Stimulated activated CD8-positive, alpha-beta memory T cell treated with anti-CD3 and anti-CD28 coated beads, Interleukin-7, amount 100 ng/mL, for 1 hour (primary cell): ENCODE data around the gene ACR.

ENCODE experiments used
- DNase-seq, 2 donors: peaks; one replicate each; pipeline ENCODE4 v3.0.0-alpha.2; 2020; ENCODE audit warnings: low read depth in 2 of 2

Gene ACR

GRCh38 chr22:50717709-50718351 lies 20.2 kb upstream of the ACR start:
- DNase-seq = no peak

GRCh38 chr22:50718352-50718709 lies 19.7 kb upstream of the ACR start:
- DNase-seq = no peak

DNA sequence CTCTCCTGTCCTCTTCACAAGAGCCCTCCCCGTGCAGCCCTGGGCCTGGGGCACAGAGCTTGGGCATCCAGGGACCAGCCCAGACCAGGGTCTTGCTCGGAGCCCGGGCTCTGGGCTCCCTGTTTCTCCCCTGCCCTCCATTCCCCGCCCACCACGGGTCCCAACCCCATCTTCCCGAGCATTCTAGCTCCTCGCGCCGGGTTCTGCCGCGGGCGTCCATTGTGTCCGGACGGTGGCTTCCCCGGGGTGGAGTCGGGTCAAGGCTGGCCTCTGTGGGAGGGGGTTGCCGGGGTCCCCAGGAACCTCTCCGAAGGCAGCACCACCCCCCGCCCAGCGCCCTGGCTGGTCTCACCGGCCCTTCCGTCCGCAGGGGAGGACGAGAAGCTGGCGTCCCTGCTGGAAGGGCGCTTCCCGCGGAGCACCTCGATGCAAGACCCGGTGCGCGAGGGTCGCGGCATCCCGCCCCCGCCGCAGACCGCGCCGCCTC lies 18.1 kb upstream of the ACR start:
- DNase-seq = no peak

DNA sequence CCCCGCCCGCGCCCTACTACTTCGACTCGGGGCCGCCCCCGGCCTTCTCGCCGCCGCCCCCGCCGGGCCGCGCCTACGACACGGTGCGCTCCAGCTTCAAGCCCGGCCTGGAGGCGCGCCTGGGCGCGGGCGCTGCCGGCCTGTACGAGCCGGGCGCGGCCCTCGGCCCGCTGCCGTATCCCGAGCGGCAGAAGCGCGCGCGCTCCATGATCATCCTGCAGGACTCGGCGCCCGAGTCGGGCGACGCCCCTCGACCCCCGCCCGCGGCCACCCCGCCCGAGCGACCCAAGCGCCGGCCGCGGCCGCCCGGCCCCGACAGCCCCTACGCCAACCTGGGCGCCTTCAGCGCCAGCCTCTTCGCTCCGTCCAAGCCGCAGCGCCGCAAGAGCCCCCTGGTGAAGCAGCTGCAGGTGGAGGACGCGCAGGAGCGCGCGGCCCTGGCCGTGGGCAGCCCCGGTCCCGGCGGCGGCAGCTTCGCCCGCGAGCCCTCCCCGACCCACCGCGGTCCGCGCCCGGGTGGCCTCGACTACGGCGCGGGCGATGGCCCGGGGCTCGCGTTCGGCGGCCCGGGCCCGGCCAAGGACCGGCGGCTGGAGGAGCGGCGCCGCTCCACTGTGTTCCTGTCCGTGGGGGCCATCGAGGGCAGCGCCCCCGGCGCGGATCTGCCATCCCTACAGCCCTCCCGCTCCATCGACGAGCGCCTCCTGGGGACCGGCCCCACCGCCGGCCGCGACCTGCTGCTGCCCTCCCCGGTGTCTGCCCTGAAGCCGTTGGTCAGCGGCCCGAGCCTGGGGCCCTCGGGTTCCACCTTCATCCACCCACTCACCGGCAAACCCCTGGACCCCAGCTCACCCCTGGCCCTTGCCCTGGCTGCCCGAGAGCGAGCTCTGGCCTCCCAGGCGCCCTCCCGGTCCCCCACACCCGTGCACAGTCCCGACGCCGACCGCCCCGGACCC lies 17.4 kb upstream of the ACR start:
- DNase-seq = no peak

DNA sequence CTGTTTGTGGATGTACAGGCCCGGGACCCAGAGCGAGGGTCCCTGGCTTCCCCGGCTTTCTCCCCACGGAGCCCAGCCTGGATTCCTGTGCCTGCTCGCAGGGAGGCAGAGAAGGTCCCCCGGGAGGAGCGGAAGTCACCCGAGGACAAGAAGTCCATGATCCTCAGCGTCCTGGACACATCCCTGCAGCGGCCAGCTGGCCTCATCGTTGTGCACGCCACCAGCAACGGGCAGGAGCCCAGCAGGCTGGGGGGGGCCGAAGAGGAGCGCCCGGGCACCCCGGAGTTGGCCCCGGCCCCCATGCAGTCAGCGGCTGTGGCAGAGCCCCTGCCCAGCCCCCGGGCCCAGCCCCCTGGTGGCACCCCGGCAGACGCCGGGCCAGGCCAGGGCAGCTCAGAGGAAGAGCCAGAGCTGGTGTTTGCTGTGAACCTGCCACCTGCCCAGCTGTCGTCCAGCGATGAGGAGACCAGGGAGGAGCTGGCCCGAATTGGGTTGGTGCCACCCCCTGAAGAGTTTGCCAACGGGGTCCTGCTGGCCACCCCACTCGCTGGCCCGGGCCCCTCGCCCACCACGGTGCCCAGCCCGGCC lies 16.7 kb upstream of the ACR start:
- no peak for DNase-seq

DNA sequence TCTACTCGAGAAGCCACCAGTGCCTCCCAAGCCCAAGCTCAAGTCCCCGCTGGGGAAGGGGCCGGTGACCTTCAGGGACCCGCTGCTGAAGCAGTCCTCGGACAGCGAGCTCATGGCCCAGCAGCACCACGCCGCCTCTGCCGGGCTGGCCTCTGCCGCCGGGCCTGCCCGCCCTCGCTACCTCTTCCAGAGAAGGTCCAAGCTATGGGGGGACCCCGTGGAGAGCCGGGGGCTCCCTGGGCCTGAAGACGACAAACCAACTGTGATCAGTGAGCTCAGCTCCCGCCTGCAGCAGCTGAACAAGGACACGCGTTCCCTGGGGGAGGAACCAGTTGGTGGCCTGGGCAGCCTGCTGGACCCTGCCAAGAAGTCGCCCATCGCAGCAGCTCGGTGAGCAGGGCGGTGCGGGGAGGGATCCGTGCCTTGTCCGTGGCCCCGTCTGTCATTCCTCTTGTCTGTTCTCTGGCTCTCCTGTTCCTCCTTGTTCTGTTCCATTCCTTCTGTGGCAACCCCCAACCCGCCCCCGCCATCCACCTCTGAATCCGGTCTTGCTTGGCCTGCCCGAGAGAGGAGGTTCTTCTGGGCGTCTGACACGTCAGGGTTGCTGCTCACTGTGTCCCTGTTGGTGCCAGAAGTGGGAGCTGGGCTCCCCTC lies 15.8 kb upstream of the ACR start:
- DNase-seq = no peak

DNA sequence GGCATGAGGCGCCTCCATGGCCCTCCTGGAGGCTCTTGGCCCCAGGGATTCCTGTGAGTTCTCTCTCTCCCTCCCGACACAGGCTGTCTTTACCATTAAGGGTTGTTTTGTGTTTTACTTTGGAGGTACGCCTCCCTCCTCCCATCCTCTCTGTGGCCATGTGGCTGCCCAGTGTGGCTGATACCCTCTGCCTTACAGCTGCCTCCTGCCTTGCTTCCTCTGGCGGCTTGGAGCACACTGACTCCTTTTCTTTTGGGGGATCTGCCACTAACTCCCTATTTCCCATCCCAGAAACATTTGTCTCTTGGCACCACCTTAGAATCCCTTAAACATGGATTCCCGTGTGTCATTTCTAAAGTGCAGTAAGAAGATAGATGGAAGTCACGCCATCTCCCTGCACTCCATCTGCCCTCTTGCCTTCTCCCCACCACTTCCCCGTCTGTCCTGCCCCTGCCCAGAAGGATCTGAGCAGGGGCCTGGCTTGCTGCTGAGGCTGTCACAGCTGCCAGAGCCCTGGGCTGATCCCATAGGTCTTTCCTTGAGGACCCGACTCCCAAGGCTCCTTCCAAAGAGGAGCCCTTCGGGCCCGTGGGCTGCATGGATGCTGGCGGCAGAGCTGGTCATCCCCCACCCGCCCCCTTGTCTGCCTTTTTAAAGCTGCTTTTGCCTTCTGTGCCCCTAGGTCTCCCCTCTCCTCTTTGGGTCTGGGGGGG lies 15.1 kb upstream of the ACR start:
- DNase-seq = no peak

- DNase-seq = no peak
Measured at GRCh38 chr22:50723991-50724390, 14.0 kb upstream of the ACR start.

DNA sequence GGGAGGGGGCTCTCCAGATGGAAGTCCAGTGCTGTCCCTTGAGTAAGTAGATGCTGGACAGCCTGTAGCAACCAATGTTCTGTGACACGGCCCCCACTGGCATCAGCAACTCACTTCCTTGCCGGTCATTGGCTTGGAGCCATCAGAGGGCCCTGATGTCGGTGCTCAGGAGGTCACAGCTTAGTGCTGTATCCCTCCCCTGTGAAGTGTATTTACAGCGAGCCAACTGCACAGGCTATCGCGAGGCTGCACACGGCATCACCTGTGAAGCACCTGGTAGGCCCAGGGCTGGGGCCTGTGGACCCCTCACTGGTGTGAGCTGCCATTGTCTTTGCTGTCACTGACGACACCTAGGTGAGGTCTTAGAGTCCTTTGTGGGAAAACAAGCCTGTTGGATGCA lies 13.4 kb upstream of the ACR start:
- no peak for DNase-seq

GRCh38 chr22:50725597-50725996 lies 12.4 kb upstream of the ACR start:
- DNase-seq = no peak

- DNase-seq = no peak
Measured at GRCh38 chr22:50726643-50727340, 11.2 kb upstream of the ACR start.

DNA sequence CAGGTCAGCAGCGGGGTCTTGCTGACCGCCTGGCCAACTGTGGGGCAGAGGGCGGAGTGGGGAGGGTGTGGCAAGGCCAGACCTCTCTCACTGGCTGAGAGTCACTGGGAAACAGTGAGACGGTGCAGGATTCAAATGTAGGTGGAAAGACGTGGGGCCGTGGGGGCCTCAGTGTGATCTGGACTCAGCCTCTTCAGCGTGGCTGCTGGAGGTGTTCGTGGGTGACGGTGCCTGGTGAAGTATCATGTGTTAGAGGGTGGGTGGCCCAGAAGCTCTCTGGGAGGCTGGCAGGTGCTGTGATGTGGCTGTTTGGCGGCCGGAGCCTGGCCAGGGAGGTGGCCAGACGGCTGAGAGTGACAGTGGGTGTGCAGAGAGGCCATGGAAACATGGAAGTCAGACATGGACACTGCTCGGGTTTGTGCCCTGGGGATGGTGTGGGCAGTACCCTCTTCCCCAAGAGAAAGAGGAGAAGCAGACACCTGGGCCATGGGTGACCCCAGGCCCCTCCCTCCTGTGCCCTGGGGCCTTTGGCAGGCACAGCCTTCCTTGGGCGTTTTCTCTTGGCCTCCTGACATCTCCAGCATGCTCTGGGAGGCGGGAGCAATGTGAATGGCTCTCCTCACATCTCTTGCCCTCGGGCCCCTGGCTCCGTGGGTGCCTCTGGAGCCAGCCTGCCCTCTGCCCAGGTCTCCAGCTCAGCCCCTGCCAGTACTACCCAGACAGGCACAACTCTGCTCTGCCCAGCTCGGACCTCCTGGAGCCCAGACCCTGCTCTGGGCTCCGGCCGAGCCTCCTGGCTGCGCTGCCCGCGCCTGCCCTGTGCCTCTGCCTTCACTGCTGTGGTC lies 10.1 kb upstream of the ACR start:
- DNase-seq = no peak

DNA sequence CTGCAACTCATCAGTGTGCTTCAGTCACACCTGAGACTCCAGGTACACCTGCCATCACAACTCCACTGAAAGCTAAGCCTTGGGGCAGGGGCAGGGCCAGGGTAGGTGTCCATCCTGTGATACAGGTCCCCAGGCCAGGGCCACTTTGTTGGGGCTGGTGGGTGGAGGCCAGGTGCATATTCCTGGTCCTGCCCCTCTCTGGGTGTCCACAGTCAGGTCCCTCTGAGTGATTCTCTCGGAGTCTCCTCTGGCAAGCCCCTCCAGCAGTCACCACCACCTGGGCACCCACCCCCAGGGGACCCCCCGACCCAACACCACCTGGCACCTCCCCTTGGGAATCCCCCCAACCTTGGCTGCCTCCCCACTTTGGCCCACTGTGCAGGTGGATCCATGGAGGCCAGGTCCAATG lies 9.5 kb upstream of the ACR start:
- DNase-seq = no peak

DNA sequence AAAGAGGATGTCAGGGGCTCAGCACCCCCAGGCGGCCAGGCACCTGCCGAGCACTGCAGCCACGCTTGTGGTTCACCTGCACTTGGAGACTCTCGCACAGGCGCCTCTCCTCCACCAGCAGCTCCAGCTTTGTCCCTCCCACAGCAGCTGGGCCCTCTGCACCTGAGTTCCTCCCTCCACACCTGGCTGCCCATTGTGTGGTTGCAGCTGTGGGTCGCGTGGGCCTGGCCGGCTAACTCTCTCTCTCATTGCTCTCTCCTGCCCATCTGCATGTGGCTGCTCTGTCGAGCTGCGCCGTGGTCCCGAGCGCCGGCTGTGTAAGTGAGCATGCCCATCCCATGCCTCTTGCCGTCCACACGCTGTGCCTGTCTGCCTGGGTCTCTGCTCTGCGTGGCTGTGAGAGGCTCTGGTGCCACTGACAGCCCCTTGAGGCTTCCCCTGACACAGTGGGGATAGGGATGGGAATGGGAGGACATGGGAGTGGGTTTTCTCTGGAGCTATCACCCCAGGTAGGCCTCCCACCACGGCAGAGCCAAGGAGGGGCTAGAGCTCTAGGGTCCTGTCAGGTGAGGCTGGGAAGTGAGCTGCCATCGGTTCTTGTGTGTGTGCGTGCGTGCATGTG lies 8.5 kb upstream of the ACR start:
- DNase-seq = no peak

GRCh38 chr22:50730013-50730891 lies 7.8 kb upstream of the ACR start:
- DNase-seq = no peak

DNA sequence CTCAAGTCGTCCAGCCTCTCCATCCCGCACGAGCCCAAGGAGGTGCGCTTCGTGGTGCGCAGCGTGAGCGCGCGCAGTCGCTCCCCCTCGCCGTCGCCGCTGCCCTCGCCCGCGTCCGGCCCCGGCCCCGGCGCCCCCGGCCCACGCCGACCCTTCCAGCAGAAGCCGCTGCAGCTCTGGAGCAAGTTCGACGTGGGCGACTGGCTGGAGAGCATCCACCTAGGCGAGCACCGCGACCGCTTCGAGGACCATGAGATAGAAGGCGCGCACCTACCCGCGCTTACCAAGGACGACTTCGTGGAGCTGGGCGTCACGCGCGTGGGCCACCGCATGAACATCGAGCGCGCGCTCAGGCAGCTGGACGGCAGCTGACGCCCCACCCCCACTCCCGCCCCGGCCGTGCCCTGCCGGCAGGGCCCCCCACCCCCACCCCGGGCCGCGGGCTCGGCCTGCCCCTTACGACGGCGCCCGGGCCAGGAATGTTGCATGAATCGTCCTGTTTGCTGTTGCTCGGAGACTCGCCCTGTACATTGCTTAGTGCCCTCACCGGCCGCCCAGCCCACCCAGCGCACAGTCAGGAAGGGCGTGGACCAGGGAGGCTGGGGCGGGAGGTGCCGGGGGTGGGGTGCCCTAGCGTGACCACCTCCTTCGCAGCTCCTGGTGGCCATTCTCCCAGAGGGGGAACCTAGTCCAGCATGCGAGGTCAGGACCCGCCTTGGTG lies 6.9 kb upstream of the ACR start:
- DNase-seq = no peak

GRCh38 chr22:50731811-50732624 lies 6.0 kb upstream of the ACR start:
- DNase-seq = peak in 1 of 2 donors; percentile 25
